ENCODE measurements around the gene SPRYD3.

SPRYD3 gene

GRCh38 chr12:53061404-53062010 is 17.7 kb downstream of the SPRYD3 start:
- Histone ChIP-seq H3K36me3 (ENCODE audit: control insufficient read depth, insufficient read depth, low read length) (peaks cover 7% of the 10 kb centered on the region), H3K4me1 (ENCODE audit: control insufficient read depth, insufficient read depth, low read length) (peaks cover 2% of the 10 kb centered on the region), H3K9ac (ENCODE audit: low read length) (no peak overlapping the region)

GRCh38 chr12:53060721-53061276 is 18.4 kb downstream of the SPRYD3 start:
- Histone ChIP-seq H3K4me1 (ENCODE audit: control insufficient read depth, insufficient read depth, low read length) (peaks cover 2% of the 10 kb centered on the region), H3K36me3 (ENCODE audit: control insufficient read depth, insufficient read depth, low read length) (peaks cover 7% of the 10 kb centered on the region), H3K9ac (ENCODE audit: low read length) (no peak overlapping the region), H3K27ac (ENCODE audit: low read depth, low read length) (no peak overlapping the region), H3K4me3 (ENCODE audit: low read length) (no peak overlapping the region), H3K27me3 (ENCODE audit: control insufficient read depth, insufficient read depth, low read length) (no peaks in the 10 kb centered on the region)

More at GRCh38 chr12:53061404-53062010, 17.7 kb downstream of the SPRYD3 start:
- H3K27me3 ChIP-seq (ENCODE audit: control insufficient read depth, insufficient read depth, low read length): no peaks in the 10 kb centered on the region
- no peak overlapping the region for H3K4me3 ChIP-seq (ENCODE audit: low read length)
- H3K27ac ChIP-seq (ENCODE audit: low read depth, low read length): no peak overlapping the region

- Histone ChIP-seq H3K27ac (ENCODE audit: low read depth, low read length) (no peak overlapping the region), H3K4me3 (ENCODE audit: low read length) (no peak overlapping the region), H3K36me3 (ENCODE audit: control insufficient read depth, insufficient read depth, low read length) (peaks cover 1% of the 10 kb centered on the region), H3K9ac (ENCODE audit: low read length) (no peak overlapping the region), H3K27me3 (ENCODE audit: control insufficient read depth, insufficient read depth, low read length) (no peaks in the 10 kb centered on the region), H3K4me1 (ENCODE audit: control insufficient read depth, insufficient read depth, low read length) (peaks cover 2% of the 10 kb centered on the region)
Measured at GRCh38 chr12:53060064-53060720, 19.0 kb downstream of the SPRYD3 start.

GRCh38 chr12:53059434-53060063 is 19.6 kb downstream of the SPRYD3 start:
- Histone ChIP-seq H3K4me3 (ENCODE audit: low read length) (no peak overlapping the region), H3K36me3 (ENCODE audit: control insufficient read depth, insufficient read depth, low read length) (no peaks in the 10 kb centered on the region), H3K9ac (ENCODE audit: low read length) (no peak overlapping the region), H3K4me1 (ENCODE audit: control insufficient read depth, insufficient read depth, low read length) (peaks cover 4% of the 10 kb centered on the region), H3K27me3 (ENCODE audit: control insufficient read depth, insufficient read depth, low read length) (no peaks in the 10 kb centered on the region), H3K27ac (ENCODE audit: low read depth, low read length) (no peak overlapping the region)

- Histone ChIP-seq H3K4me3 (ENCODE audit: low read length) (no peak overlapping the region), H3K4me1 (ENCODE audit: control insufficient read depth, insufficient read depth, low read length) (peaks cover 7% of the 10 kb centered on the region), H3K36me3 (ENCODE audit: control insufficient read depth, insufficient read depth, low read length) (no peaks in the 10 kb centered on the region), H3K9ac (ENCODE audit: low read length) (no peak overlapping the region), H3K27me3 (ENCODE audit: control insufficient read depth, insufficient read depth, low read length) (no peaks in the 10 kb centered on the region), H3K27ac (ENCODE audit: low read depth, low read length) (no peak overlapping the region)
Measured at GRCh38 chr12:53058674-53059433, 20.3 kb downstream of the SPRYD3 start.

- H3K4me1 ChIP-seq (ENCODE audit: control insufficient read depth, insufficient read depth, low read length): peaks cover 12% of the 10 kb centered on the region
- no peak overlapping the region for H3K27ac ChIP-seq (ENCODE audit: low read depth, low read length)
- no peaks in the 10 kb centered on the region for H3K36me3 ChIP-seq (ENCODE audit: control insufficient read depth, insufficient read depth, low read length)
- H3K27me3 ChIP-seq (ENCODE audit: control insufficient read depth, insufficient read depth, low read length): no peaks in the 10 kb centered on the region
- H3K9ac ChIP-seq (ENCODE audit: low read length): no peak overlapping the region
- H3K4me3 ChIP-seq (ENCODE audit: low read length): no peak overlapping the region
Measured at GRCh38 chr12:53057816-53058500, 21.2 kb downstream of the SPRYD3 start.

GRCh38 chr12:53056901-53057300 is 22.3 kb downstream of the SPRYD3 start:
- no peaks in the 10 kb centered on the region for H3K27me3 ChIP-seq (ENCODE audit: control insufficient read depth, insufficient read depth, low read length)
- peaks cover 20% of the 10 kb centered on the region for H3K4me1 ChIP-seq (ENCODE audit: control insufficient read depth, insufficient read depth, low read length)
- H3K4me3 ChIP-seq (ENCODE audit: low read length): no peak overlapping the region
- H3K36me3 ChIP-seq (ENCODE audit: control insufficient read depth, insufficient read depth, low read length): peaks cover 2% of the 10 kb centered on the region
- no peak overlapping the region for H3K9ac ChIP-seq (ENCODE audit: low read length)
- no peak overlapping the region for H3K27ac ChIP-seq (ENCODE audit: low read depth, low read length)

GRCh38 chr12:53056296-53056695 is 22.9 kb downstream of the SPRYD3 start:
- H3K36me3 ChIP-seq (ENCODE audit: control insufficient read depth, insufficient read depth, low read length): peaks cover 2% of the 10 kb centered on the region
- no peak overlapping the region for H3K9ac ChIP-seq (ENCODE audit: low read length)
- no peak overlapping the region for H3K4me3 ChIP-seq (ENCODE audit: low read length)
- no peak overlapping the region for H3K27ac ChIP-seq (ENCODE audit: low read depth, low read length)
- H3K27me3 ChIP-seq (ENCODE audit: control insufficient read depth, insufficient read depth, low read length): no peaks in the 10 kb centered on the region
- peaks cover 26% of the 10 kb centered on the region for H3K4me1 ChIP-seq (ENCODE audit: control insufficient read depth, insufficient read depth, low read length)

- no peak overlapping the region for H3K4me3 ChIP-seq (ENCODE audit: low read length)
- no peak overlapping the region for H3K27ac ChIP-seq (ENCODE audit: low read depth, low read length)
- H3K27me3 ChIP-seq (ENCODE audit: control insufficient read depth, insufficient read depth, low read length): no peaks in the 10 kb centered on the region
Measured at GRCh38 chr12:53055471-53056266, 23.5 kb downstream of the SPRYD3 start.

GRCh38 chr12:53054112-53054878 is 24.9 kb downstream of the SPRYD3 start:
- peak overlapping the region; percentile 56 for H3K9ac ChIP-seq (ENCODE audit: low read length)
- H3K27ac ChIP-seq (ENCODE audit: low read depth, low read length): peak overlapping the region; percentile 96
- peaks cover 2% of the 10 kb centered on the region for H3K36me3 ChIP-seq (ENCODE audit: control insufficient read depth, insufficient read depth, low read length)
- peak overlapping the region; percentile 84 for H3K4me3 ChIP-seq (ENCODE audit: low read length)
- H3K4me1 ChIP-seq (ENCODE audit: control insufficient read depth, insufficient read depth, low read length): peaks cover 39% of the 10 kb centered on the region
- H3K27me3 ChIP-seq (ENCODE audit: control insufficient read depth, insufficient read depth, low read length): no peaks in the 10 kb centered on the region

More at GRCh38 chr12:53055471-53056266, 23.5 kb downstream of the SPRYD3 start:
- H3K4me1 ChIP-seq (ENCODE audit: control insufficient read depth, insufficient read depth, low read length): peaks cover 32% of the 10 kb centered on the region
- peaks cover 2% of the 10 kb centered on the region for H3K36me3 ChIP-seq (ENCODE audit: control insufficient read depth, insufficient read depth, low read length)
- H3K9ac ChIP-seq (ENCODE audit: low read length): no peak overlapping the region

Data from rectal smooth muscle tissue (tissue), 1 donor.